Erythroblast (primary cell): ENCODE data around the gene RGS19.

ENCODE experiments used
- GATA1 ChIP-seq: IDR thresholded peaks from 2 replicates; pipeline ENCODE4 v1.6.1; 2011; ENCODE audit warnings: low read depth, mild to moderate bottlenecking, control low read depth, low read length, moderate library complexity
- POLR2A ChIP-seq: IDR thresholded peaks from 2 replicates; pipeline ENCODE4 v1.6.1; 2011; ENCODE audit warnings: mild to moderate bottlenecking, low read length

- TF ChIP-seq POLR2A (no peak), GATA1 (no peak)
Measured at GRCh38 chr20:64082126-64082731, 2.9 kb upstream of the RGS19 start.
